Skeletal muscle cell (primary cell): ENCODE data around the gene KRT79.
"Not testable (repeated sequence)": the region's sequence is repeated elsewhere in the genome, so short reads cannot be mapped to it uniquely, and the experiment has no call there.

Experiments used
- DNase-seq: peaks from one replicate; pipeline ENCODE4 v3.0.0-alpha.2; 2010; ENCODE audit warnings: low read depth
- H3K4me3 ChIP-seq: 2 replicates; pipeline ENCODE4 v1.5.1; 2011; ENCODE audit warnings: low read depth, mild to moderate bottlenecking, control low read depth, low read length, moderate library complexity

KRT79 gene

DNA sequence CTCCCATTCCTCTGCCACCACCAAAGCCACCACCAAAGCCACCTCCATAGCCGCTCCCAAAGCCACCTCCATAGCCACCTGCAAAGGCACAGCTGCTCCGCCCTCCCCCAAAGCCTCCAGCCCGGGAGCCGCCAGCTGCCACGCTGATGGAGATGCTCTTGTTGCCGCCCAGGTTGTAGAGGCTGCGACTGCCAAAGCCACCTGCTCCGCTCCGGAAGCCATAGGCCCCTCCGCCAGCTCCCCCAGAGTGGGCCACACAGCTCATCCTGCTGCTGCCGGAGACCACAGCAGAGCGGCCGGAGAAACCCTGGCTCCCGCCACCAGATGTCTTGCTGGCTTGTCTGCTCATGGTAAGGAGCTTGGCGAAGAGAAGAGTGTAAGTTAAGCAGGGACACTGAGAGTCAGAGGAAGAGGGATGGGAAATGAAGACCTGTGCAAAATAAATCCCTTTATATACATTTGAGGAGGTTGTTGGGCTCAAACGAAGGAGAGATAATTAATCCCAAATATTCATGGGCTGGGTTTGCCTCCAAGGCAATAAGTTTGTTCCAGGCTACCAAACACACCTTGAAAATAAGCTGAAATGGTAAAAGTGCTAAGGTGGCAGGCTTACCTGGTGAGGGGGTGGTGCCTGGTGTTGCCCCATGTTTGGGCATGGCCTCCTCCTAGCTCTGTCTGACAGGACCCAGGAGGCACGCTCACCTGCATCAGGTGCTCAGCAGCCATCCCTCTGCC is 38.2 kb downstream of the KRT79 start, which contains the start of gene KRT3:
Gene KRT3, minus strand, starts transcription at position 424 of the 735 bp plus-strand sequence. Its CDS starts 75 bp downstream, at position 349.
- H3K4me3 ChIP-seq, result no peak within 1 kb of the TSS
- no peak for DNase-seq

- not testable (repeated sequence) for H3K4me3 ChIP-seq, DNase-seq
These were observed 38.8 kb downstream of the KRT79 start for GRCh38 chr12:52795332-52795674.

DNA sequence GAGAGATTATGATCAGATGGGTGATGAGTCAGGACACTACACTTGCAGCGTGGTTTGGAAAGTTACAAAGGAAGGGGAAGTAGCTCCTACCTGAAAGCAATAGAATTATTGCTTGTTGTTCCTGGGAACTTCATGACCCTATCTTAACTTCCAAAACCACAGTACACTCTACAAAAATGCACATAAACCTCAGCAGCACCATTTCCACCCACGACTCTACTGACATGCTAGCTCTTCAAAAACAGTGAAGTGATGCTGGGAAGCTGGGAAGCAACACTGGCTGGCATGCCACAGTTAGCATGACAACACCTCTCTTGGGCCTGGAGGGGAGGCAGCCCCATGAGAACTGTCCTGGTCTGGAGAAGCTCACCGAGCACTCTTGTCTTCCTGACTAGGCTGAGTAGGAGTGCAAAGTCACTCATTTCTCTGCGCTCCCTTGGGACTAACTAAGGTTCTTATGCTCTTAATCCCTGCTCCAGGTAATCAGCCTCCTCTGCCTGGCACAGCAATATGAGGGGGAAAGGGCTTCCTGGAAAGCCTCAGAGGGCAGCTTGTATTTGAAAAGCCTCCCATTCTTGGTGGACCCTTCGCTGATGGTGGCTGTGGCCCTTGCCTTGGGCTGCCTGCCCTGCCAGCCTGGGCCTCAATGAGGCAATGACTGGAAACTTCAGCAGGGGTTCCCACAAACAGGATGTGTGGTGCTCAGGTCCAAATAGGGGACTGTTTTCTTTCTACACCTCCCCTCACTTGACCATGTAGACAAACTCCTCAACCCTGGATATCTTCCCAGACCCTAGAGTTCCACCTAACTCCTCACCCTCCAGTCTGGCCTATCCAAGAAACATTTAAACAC is 39.4 kb downstream of the KRT79 start:
- H3K4me3 ChIP-seq, result no peak overlapping the region
- no peak for DNase-seq

GRCh38 chr12:52792185-52793029 is 41.7 kb downstream of the KRT79 start:
- H3K4me3 ChIP-seq, result no peak overlapping the region
- no peak for DNase-seq

DNA sequence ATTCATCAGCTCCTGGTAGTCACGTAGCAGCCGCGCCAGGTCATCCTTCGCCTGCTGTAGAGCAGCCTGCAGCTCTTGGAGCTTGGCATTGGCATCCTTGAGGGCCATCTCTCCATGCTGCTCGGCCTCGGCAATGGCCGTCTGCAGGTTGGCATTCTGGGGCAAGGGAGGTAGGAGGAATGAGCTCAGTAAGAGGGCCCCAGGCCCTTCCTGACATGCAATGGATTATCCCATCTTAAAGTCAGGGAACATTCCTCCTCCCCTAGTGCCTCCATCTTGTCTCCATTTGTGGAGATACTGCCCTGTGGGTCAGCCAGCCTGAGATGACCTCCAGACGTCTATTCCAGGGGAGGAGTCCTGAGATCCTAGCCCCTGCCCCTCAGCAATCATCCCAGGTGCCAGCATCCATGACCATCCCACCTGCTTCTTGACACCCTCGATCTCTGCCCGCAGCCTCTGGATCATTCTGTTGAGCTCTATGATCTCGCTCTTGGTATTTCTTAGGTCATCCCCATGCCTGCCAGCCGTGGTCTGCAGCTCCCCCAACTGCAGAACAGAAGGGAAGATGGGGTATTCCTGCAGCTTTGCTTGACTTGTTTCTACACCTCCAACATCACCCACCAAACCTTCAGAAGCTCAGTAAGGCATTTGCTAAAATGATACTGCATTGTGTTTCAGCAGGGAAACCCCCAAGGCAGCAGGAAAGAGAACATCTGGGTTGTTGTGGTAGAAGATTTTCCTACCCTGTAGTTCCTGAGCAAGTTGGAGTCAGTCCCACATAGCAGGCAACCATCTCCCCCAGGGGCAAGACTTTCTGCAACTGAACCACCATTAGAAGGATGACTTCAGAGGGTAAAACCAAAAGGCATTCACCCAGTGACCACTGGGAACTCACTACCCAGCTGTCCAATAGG is 42.6 kb downstream of the KRT79 start:
- no peak for DNase-seq
- H3K4me3 ChIP-seq, result no peak overlapping the region

GRCh38 chr12:52790427-52791270 is 43.5 kb downstream of the KRT79 start:
- no peak overlapping the region for H3K4me3 ChIP-seq
- DNase-seq, result no peak

GRCh38 chr12:52789637-52790426 is 44.3 kb downstream of the KRT79 start:
- no peak overlapping the region for H3K4me3 ChIP-seq
- DNase-seq, result no peak

DNA sequence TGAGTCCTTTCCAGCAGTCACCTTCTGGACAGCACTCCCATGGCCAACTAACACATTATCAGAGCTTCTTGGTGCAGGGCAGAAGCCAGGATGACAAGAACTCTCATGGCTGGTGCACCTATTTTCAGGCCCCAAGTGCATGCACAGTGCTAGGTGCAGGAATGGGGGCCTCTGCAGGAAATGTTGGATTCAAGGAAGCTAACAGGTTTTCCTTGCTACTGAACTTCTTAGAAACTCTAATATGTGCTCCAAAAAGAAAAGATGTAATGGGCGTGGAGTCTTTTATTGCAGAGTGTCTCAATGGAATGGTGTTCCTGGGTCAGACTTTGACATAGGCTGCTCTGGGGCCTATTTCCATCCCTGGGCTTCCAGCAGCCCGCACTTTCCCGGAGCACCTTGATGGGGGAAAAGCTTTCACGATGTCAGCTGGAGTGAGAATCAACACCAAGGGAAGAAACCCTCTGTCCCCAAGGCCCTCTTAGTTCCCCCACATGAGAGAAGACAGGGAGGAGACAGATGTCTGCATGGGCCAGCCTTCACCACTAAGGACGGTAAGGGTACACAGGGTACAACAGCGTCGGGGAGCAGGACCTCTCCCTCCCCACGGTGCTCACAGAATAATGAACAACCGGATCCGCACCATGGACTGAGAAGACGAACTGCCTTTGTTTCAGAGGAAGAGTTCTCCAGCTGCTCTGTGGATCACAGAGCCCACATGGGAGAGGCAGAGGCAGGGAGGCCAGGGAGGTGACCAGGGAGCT is 45.1 kb downstream of the KRT79 start:
- no peak for DNase-seq
- no peak overlapping the region for H3K4me3 ChIP-seq

DNA sequence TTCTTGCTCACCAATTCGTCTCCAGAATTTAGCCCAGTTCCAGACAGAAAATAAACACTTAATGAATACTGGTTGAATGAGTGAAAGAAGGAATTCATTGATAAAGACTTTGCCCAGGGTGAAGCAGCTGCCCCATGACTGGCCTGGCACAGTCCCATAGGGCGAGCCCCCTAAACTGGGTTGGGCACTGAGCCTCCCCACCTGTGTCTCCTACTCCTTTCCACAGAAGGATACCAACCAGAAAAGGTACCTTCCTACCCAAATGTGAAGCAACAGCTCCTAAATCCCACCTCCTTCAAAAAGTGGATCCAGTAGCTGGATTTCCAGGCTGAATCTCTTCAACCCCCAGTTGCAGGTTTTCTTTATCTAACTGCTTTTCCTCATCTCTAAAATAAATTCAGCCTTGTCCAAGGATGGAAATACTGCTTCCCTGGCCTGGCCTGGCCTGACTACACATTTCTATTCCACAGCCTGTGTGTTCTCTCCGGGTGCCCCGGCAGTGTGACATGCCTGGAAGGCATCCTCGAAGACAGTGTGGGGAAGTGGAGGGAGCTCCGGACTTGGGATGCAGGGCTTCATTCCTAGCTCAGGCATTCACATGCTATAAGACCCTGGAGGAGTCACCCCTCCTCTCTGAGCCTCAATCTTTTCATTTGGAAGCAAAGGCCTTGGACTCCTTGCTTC is 45.8 kb downstream of the KRT79 start:
- no peak overlapping the region for H3K4me3 ChIP-seq
- DNase-seq, result no peak

GRCh38 chr12:52787324-52788191 is 46.6 kb downstream of the KRT79 start:
- H3K4me3 ChIP-seq, result no peak overlapping the region
- DNase-seq, result no peak

- DNase-seq, result no peak
- no peak overlapping the region for H3K4me3 ChIP-seq
These were observed 49.2 kb downstream of the KRT79 start for GRCh38 chr12:52784909-52785308.

GRCh38 chr12:52783563-52784316 is 50.4 kb downstream of the KRT79 start:
- no peak overlapping the region for H3K4me3 ChIP-seq
- DNase-seq, result no peak

GRCh38 chr12:52782502-52782901 is 51.6 kb downstream of the KRT79 start:
- no peak for DNase-seq
- H3K4me3 ChIP-seq, result no peak overlapping the region

DNA sequence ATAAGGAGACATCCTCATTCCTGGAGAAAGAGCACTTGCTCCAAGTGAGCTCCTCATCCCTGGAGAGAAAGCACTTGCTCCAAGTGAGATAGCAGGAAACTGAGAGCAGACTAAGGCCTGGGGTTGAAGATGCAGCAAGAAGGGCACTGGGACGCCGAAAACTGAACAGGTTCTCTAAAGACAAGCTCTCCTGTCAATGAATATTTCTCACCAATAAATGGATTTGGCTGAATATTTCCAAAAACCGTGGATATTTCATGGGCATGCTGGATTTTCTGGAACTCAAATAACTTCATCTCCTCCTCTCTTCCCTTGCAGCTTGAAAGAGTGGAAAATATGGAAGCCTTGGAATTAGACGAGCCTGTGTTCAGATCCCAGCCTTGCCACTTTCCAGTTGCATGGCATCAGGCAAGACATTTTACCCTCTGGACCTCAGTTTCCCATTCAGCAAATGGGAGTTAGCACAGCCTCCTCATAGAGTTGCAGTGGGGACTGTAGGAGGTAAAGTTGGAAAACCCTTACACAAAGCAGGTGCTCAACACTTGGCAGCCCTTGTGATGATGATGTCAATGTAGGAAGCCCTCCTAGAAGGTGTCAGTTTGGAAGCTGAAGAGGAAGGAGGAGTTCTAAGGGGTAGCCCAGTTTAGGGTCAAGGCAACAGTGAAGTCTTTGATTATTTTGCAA is 52.6 kb downstream of the KRT79 start:
- DNase-seq, result no peak
- no peak overlapping the region for H3K4me3 ChIP-seq
